MM.1S (cell line): ENCODE results near the gene NGEF.

Experiments
- DNase-seq: peaks from one replicate; pipeline ENCODE4 v3.0.0-alpha.2; 2015
- H2AFZ ChIP-seq: fragments of 300-600 bp; sonication (generic); 2 replicates; pipeline ENCODE4 v1.6.0; 2016; ENCODE audit warnings: antibody characterized with exemption, low read length
- H3F3A ChIP-seq: fragments of 300-600 bp; sonication (generic); 2 replicates; pipeline ENCODE4 v1.6.1; 2016; ENCODE audit warnings: mild to moderate bottlenecking, antibody characterized with exemption, low read length, moderate library complexity, mixed read lengths; ENCODE audit not compliant: insufficient read depth
- H3K27ac ChIP-seq: fragments of 300-600 bp; sonication (generic); 2 replicates; pipeline ENCODE4 v1.5.1; 2016; ENCODE audit warnings: mild to moderate bottlenecking, low read length
- H3K27me3 ChIP-seq: fragments of 300-600 bp; sonication (generic); replicated peaks from 2 replicates; pipeline ENCODE4 v1.6.0; 2016; ENCODE audit warnings: low read length; ENCODE audit not compliant: insufficient read depth
- H3K36me3 ChIP-seq: fragments of 300-600 bp; sonication (generic); replicated peaks from 2 replicates; pipeline ENCODE4 v1.6.1; 2016; ENCODE audit warnings: mild to moderate bottlenecking, low read length, mixed read lengths; ENCODE audit not compliant: insufficient read depth
- H3K4me1 ChIP-seq: fragments of 300-600 bp; sonication (generic); 2 replicates; pipeline ENCODE4 v1.6.1; 2016; ENCODE audit warnings: low read length, mixed read lengths
- H3K4me2 ChIP-seq: fragments of 300-600 bp; sonication (generic); 2 replicates; pipeline ENCODE4 v1.6.0; 2016; ENCODE audit warnings: low read depth, low read length
- H3K4me3 ChIP-seq: fragments of 300-600 bp; sonication (generic); 2 replicates; pipeline ENCODE4 v1.5.1; 2016; ENCODE audit warnings: low read length, mixed read lengths
- H3K79me2 ChIP-seq: fragments of 300-600 bp; sonication (generic); 2 replicates; pipeline ENCODE4 v1.6.1; 2016; ENCODE audit warnings: mixed run types, low read length, mixed read lengths
- H3K9ac ChIP-seq: fragments of 300-600 bp; sonication (generic); 2 replicates; pipeline ENCODE4 v1.6.1; 2016; ENCODE audit warnings: low read length, mixed read lengths
- H3K9me2 ChIP-seq: fragments of 300-600 bp; sonication (generic); replicated peaks from 2 replicates; pipeline ENCODE4 v1.6.1; 2016; ENCODE audit warnings: mild to moderate bottlenecking, low read length, mixed read lengths; ENCODE audit not compliant: insufficient read depth
- H3K9me3 ChIP-seq: fragments of 300-600 bp; sonication (generic); replicated peaks from 2 replicates; pipeline ENCODE4 v1.6.1; 2016; ENCODE audit warnings: mild to moderate bottlenecking, low read length, mixed read lengths; ENCODE audit not compliant: insufficient read depth
- H4K20me1 ChIP-seq: fragments of 300-600 bp; sonication (generic); 2 replicates; pipeline ENCODE4 v1.6.1; 2016; ENCODE audit warnings: mild to moderate bottlenecking, low read length, moderate library complexity, mixed read lengths; ENCODE audit not compliant: insufficient read depth
- EZH2 ChIP-seq: fragments of 300-600 bp; sonication (generic); optimal IDR thresholded peaks from 2 replicates; pipeline ENCODE3; 2017; ENCODE audit warnings: low read depth, mild to moderate bottlenecking, antibody characterized with exemption, low read length, mixed read lengths
- EZH2phosphoT487 ChIP-seq: fragments of 300-600 bp; sonication (generic); IDR thresholded peaks from 2 replicates; pipeline ENCODE4 v1.6.1; 2018; ENCODE audit warnings: antibody characterized with exemption, low read length
- TF ChIP-seq, protein P1 (sequence below): fragments of 300-600 bp; sonication (generic); IDR thresholded peaks from 2 replicates; pipeline ENCODE4 v1.5.1; 2016; ENCODE audit warnings: antibody characterized with exemption, low read length, mixed read lengths

Gene NGEF

GRCh38 chr2:232957657-232958090 is 55.4 kb downstream of the NGEF start:
- peak overlapping the region; percentile 89; the same call in 1 of the 2 replicates for H3K27ac ChIP-seq
- H3K36me3 ChIP-seq: no peaks in the 10 kb centered on the region
- peak overlapping the region; percentile 61 for H3K4me2 ChIP-seq
- peaks cover 10% of the 10 kb centered on the region for H3F3A ChIP-seq
- H2AFZ ChIP-seq: peak overlapping the region; percentile 70; the same call in 1 of the 2 replicates
- H3K9me2 ChIP-seq: no peaks in the 10 kb centered on the region
- no peaks in the 10 kb centered on the region for H3K79me2 ChIP-seq
- 0 out of 2 replicates have a peak overlapping the region, but pooled peaks have one; percentile 23 for H3K9ac ChIP-seq
- H3K9me3 ChIP-seq: no peaks in the 10 kb centered on the region
- no peaks in the 10 kb centered on the region for H3K27me3 ChIP-seq
- peaks cover 15% of the 10 kb centered on the region for H3K4me1 ChIP-seq
- no peak overlapping the region for H3K4me3 ChIP-seq
- no peaks in the 10 kb centered on the region for H4K20me1 ChIP-seq
- peak; percentile 78 for DNase-seq
- TF ChIP-seq EZH2 (no peak), EZH2phosphoT487 (no peak)
- TF ChIP-seq, protein P1, sequence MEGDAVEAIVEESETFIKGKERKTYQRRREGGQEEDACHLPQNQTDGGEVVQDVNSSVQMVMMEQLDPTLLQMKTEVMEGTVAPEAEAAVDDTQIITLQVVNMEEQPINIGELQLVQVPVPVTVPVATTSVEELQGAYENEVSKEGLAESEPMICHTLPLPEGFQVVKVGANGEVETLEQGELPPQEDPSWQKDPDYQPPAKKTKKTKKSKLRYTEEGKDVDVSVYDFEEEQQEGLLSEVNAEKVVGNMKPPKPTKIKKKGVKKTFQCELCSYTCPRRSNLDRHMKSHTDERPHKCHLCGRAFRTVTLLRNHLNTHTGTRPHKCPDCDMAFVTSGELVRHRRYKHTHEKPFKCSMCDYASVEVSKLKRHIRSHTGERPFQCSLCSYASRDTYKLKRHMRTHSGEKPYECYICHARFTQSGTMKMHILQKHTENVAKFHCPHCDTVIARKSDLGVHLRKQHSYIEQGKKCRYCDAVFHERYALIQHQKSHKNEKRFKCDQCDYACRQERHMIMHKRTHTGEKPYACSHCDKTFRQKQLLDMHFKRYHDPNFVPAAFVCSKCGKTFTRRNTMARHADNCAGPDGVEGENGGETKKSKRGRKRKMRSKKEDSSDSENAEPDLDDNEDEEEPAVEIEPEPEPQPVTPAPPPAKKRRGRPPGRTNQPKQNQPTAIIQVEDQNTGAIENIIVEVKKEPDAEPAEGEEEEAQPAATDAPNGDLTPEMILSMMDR: no peak

- DNase-seq: no peak
- H3K9ac ChIP-seq: no peak overlapping the region
- no peak overlapping the region for H2AFZ ChIP-seq
- no peaks in the 10 kb centered on the region for H3K79me2 ChIP-seq
- no peaks in the 10 kb centered on the region for H3K9me2 ChIP-seq
- peaks cover 10% of the 10 kb centered on the region for H3F3A ChIP-seq
- no peaks in the 10 kb centered on the region for H3K27me3 ChIP-seq
- H3K4me3 ChIP-seq: no peak overlapping the region
- no peaks in the 10 kb centered on the region for H3K9me3 ChIP-seq
- no peak overlapping the region for H3K4me2 ChIP-seq
- no peaks in the 10 kb centered on the region for H4K20me1 ChIP-seq
- H3K27ac ChIP-seq: no peak overlapping the region
- no peaks in the 10 kb centered on the region for H3K36me3 ChIP-seq
- H3K4me1 ChIP-seq: peaks cover 15% of the 10 kb centered on the region
- TF ChIP-seq EZH2phosphoT487: no peak
- TF ChIP-seq EZH2: no peak
- TF ChIP-seq, protein P1: no peak
Measured at GRCh38 chr2:232955856-232956255, 57.2 kb downstream of the NGEF start.

DNA sequence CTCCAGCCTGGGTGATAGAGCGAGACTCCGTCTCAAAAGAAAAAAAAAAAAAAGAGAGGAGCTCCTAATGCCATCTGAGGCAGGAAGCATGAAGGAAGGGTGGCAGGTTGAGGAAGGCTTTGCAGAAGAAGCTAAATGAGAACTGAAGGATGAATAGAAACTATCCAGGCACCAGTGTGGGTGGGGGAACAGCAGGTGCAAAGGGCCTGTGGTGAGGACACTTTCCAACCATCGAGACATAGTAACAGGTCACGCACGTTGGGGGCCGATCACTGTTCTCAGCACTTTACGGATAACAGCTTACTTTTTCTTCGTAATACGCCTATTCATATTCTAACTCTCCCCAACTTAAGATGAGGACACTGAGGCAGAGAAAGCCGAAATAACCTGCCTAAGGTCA is 58.4 kb downstream of the NGEF start:
- no peaks in the 10 kb centered on the region for H3K27me3 ChIP-seq
- no peak overlapping the region for H3K9ac ChIP-seq
- H3K36me3 ChIP-seq: no peaks in the 10 kb centered on the region
- no peaks in the 10 kb centered on the region for H4K20me1 ChIP-seq
- TF ChIP-seq EZH2 (no peak), EZH2phosphoT487 (no peak)
- TF ChIP-seq, protein P1: no peak
- no peak for DNase-seq
- H3K27ac ChIP-seq: no peak overlapping the region
- H3F3A ChIP-seq: peaks cover 10% of the 10 kb centered on the region
- no peak overlapping the region for H3K4me3 ChIP-seq
- H3K4me2 ChIP-seq: no peak overlapping the region
- H3K79me2 ChIP-seq: no peaks in the 10 kb centered on the region
- H3K9me2 ChIP-seq: no peaks in the 10 kb centered on the region
- no peak overlapping the region for H2AFZ ChIP-seq
- no peaks in the 10 kb centered on the region for H3K9me3 ChIP-seq
- H3K4me1 ChIP-seq: peaks cover 15% of the 10 kb centered on the region
